NCI-H1694 treated with DMSO at 0.1 percent for 48 hours (cell line): ENCODE measurements around the gene PIP4K2B.
A peak's percentile ranks its signal among the peaks of the same experiment; 100 is the strongest.

Source experiments
- DNase-seq: peaks from one replicate; lab custom pipeline; 2025; lab: John Stamatoyannopoulos, UW

Gene PIP4K2B

GRCh38 chr17:38779965-38780752 lies 19.2 kb downstream of the PIP4K2B start:
- DNase-seq = no peak

GRCh38 chr17:38777641-38778250 lies 21.6 kb downstream of the PIP4K2B start:
- no peak for DNase-seq

DNA sequence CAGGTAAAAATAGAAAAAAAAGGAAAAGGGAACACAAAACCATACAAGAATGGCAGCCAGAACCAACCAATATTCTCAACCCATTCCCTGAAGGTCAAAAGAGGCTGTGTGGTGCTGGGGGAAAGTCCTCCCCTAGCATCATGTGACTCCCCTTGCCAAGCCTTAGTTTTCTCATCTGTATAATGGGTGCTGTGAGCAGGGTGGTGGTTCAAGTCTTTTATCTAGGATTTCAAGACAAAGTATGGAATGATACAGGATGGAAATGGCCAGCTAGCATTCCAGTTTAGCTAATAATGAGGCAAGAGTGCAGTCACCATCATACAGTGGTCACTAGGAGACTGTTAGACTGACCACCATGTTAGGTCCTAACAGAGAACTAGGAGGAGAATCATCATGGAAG lies 26.1 kb downstream of the PIP4K2B start:
- no peak for DNase-seq

DNA sequence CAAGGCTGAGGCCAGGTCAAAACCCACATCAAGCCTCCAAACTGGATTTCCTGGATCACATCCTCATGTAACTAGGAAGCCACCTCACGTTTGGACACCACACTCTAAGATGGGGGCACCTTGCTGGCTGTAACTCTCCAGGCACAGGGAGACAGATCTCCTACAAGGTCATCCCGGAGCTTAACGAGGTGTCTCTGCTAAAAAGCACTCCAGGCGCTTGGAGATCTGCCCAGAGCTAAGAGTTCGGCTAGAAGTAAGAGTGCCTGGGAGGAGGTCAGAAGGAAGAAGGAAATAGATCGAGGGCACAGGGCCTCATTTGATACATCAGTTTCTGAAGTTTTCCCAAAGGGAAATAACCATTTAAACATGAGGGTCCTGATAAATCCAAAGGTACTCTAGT lies 30.9 kb downstream of the PIP4K2B start:
- no peak for DNase-seq

- no peak for DNase-seq
Measured at GRCh38 chr17:38766341-38766740, 33.0 kb downstream of the PIP4K2B start.

- no peak for DNase-seq
Measured at GRCh38 chr17:38762231-38762630, 37.1 kb downstream of the PIP4K2B start.

DNA sequence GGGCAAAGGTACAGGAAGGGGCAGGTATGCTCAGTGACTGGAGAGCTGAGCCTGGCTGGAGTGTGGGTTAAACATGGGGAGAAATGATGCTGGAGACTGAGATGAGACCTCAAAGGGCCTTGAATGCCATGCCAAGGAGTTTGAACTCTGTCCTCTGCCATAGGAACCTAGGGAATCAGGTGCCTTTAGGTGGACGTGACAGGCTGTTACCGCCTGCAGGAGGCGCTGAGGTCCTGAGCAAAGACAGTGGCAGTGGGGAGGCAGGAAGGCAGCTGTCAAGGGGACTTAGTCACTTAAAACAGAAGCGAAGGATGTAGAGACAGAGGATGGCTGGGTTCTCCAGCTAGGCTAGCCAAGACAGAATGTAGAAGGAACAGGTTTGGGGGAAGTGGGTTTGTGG lies 37.7 kb downstream of the PIP4K2B start:
- peak; percentile 4 for DNase-seq

- DNase-seq = no peak
Measured at GRCh38 chr17:38753071-38753506, 46.3 kb downstream of the PIP4K2B start.

DNA sequence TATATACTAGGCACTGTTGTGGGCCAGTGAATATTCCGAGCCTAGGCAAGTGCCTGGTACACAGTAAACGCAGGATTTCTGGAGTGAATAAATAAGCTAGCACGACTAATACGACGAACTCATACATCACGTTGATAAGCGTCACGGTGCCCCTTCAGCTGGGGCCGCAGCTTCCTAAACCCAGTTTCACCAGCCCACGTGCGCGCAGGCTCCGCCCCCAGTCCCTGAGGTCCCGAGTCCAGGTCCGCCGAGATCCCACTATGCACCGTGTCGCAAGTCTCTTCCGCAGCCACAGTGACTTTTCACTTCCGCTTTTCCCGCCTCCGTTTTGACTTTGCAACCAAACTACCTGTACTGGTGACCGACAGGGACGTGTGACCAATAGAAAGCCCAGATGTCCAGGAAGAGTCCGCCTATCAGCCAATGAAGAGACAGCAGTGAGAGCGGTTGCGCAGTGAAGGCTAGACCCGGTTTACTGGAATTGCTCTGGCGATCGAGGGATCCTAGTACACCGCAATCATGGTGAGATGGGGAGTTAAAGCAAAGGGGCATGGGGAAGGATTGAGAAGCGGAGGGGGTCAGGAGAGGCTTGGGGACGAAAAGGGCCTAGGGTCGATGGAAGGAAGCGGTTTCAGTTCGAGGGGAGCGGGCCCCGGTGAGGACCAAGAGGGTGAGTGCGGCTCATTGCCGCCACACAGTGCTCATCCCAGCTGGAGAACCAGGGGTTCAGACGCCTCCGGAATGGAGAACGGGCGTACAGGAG lies 46.9 kb downstream of the PIP4K2B start, which contains the start of gene PSMB3:
Gene PSMB3, plus strand, starts transcription at position 434 of the 763 bp plus-strand sequence. Its CDS starts 86 bp downstream, at position 520.
- DNase-seq = peak; percentile 100

DNA sequence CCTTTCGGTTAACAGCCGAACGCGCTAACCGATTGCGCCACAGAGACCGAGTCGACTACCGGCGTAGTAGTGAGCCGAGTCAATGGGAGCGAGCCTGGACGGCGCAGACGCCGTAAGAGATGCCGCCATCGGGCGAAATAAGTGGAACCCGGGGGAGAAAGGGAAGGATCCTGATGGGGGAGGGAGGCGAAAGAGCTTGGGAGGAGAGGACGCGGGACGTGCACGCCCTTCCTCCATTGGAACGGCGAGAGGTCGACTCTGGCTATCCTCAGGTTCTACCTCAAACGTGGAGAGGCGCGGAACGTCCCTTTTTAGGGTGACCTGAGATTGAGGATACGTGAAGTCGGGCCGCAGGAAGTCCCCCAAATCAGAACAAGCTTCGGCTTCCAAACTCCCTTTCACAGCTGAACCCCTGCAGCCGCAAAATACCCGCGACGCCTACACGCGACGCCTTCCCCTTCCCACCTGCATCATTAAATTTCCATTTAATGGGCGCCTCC lies 47.5 kb downstream of the PIP4K2B start:
- peak; percentile 81 for DNase-seq

DNA sequence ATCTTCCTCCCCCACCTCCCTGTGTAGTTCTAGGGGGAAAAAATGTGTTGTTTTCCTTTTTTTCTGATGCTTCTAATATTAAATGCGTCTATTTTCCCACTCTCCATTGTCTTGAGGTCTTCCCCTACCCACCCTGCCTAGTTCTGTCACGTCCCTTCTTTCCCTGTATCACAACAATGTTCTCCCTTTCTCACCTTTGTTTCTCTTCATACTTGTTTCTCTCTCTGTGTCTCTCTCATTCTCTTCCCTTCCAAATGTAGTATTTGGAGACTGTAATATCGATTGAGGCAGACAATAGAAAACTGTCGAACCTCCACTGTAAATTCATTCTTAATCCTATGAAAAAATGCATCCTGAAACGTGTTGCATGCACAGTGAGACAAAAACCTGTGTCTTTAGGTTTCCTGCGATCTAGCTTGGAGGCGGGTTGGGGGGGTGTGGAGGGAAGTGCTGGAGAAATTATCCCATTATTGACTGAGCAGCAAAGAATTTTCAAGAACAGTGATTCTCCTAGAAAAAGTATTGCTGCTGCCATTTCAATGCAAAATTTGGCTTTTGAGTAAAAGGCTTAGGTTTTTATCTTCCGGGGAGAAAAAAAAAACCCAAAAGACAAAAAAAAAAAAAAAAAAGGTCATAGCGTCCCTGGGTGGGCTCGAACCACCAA lies 48.1 kb downstream of the PIP4K2B start:
- peak; percentile 61 for DNase-seq

GRCh38 chr17:38750312-38751121 lies 48.8 kb downstream of the PIP4K2B start:
- no peak for DNase-seq

- DNase-seq = peak; percentile 67
Measured at GRCh38 chr17:38750044-38750311, 49.4 kb downstream of the PIP4K2B start.

GRCh38 chr17:38749223-38750043 lies 49.9 kb downstream of the PIP4K2B start:
- peak; percentile 35 for DNase-seq

DNA sequence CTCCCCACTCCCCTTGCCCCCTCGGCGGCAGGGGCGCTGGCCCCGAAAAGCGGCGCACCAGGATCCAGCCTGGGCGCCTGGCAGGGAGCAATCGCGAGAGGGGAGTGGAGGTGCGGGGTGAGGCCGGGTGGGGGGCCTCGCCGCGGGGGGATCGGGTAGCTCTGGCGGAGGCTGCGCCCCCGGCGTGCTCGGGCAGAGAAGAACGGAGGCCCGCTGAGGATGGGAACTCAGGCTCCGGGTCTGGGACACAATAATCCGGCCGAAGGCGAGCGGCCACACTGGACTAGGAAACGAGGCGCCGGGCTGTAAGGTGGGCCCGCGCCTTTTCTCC lies 50.5 kb downstream of the PIP4K2B start:
- DNase-seq = no peak

- peak; percentile 88 for DNase-seq
Measured at GRCh38 chr17:38748149-38748891, 51.0 kb downstream of the PIP4K2B start, which contains the start of gene PCGF2. Gene PCGF2 (minus strand): TSS chr17:38748336. CDS start chr17:38740402, 7,934 bp downstream.

DNA sequence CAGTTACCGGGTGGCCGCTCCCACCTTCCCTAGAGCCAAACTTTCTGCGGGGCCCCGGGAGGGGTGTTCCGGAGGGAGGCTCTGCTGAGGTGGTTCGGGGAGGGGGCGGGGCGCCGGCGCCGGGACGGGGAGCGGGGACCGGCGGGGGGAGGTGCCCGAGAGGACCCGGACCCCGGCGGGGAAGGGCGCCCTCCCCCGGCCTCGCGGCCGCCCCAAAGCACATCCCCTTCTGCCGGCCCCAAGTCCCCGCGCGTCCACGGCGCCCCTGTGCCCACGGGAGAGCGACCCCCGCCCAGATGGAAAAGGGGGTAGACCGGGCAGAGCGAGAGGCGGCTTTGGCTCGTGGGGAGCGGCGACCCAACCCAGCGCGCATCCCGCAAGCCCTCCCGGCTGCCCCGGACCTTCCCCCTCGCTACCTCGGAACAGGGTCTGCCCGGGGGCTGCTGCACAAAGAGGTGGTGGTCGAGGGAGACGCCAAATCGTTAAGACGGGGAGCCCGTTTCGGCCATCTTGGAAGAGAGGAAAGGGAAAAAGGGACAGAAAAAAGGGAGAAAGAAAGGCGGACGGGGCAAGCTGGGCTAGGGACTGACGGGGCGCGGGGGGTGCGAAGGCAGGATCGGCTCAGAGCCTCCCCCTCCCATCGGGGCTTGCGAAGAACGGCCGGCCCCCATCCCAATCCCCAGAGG lies 51.8 kb downstream of the PIP4K2B start:
- no peak for DNase-seq

- no peak for DNase-seq
Measured at GRCh38 chr17:38746849-38747462, 52.4 kb downstream of the PIP4K2B start.
